HFF-Myc (cell line): ENCODE measurements around the gene DLAT.

Experiments used
- DNase-seq: peaks from one replicate; pipeline ENCODE4 v3.0.0-alpha.2; 2011; ENCODE audit warnings: low read depth; ENCODE audit errors: extremely low read depth
- H3K4me3 ChIP-seq: replicated peaks from 2 replicates; pipeline ENCODE4 v1.5.1; 2011; ENCODE audit warnings: low read depth, mild to moderate bottlenecking, control low read depth, low read length
- CTCF ChIP-seq: IDR thresholded peaks from 2 replicates; pipeline ENCODE4 v1.5.1; 2012; ENCODE audit warnings: mild to moderate bottlenecking, low read depth, low read length, control low read depth; ENCODE audit errors: missing control alignments

The DLAT gene

GRCh38 chr11:112049777-112050176, 24.6 kb downstream of the DLAT start:
- no peak for TF ChIP-seq CTCF
- no peak overlapping the region for H3K4me3 ChIP-seq
- DNase-seq: no peak

DNA sequence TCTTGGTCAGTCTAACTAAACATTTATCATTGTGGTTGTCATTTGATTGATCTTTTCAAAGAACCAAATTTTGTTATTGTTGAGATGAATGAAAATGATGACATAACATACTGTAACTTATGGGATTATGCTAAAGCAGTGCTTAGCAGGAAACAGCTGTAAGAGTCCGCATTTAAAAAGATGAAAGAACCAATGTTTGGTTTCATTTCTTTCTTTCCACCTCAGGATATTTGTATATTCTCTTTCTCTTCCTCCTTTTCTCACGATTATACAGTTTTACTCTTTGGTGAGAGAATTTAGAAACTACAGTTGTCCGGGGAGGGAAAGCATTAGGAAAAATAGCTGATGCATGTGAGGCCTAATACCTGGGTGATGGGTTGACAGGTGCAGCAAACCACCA, 25.5 kb downstream of the DLAT start:
- no peak for DNase-seq
- no peak for TF ChIP-seq CTCF
- no peak overlapping the region for H3K4me3 ChIP-seq

- TF ChIP-seq CTCF: no peak
- no peak overlapping the region for H3K4me3 ChIP-seq
- DNase-seq: no peak
Observed at GRCh38 chr11:112051768-112052167, 26.6 kb downstream of the DLAT start.

GRCh38 chr11:112057170-112057569, 32.0 kb downstream of the DLAT start:
- no peak overlapping the region for H3K4me3 ChIP-seq
- no peak for DNase-seq
- TF ChIP-seq CTCF: no peak

DNA sequence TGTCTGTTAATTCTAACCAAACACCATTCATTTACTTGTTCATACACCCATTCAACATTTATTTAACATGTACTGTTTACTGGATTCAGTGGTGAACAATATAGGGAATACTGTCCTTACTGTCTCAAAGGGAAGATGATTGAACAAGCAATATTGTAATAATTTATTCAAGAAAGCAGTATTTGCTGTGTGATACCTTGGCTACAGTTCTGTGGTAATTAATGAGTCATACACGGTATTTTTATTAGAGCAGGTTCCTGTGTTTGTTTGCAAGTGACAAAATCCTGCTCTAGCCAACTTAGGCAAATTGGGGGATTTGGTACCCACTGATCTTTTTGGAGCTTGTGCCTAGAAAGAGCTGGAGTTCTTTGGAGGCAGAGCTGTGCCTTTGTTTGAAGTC, 32.9 kb downstream of the DLAT start:
- no peak overlapping the region for H3K4me3 ChIP-seq
- TF ChIP-seq CTCF: no peak
- DNase-seq: no peak

- DNase-seq: no peak
- TF ChIP-seq CTCF: no peak
- H3K4me3 ChIP-seq: no peak overlapping the region
Observed at GRCh38 chr11:112062923-112063322, 37.7 kb downstream of the DLAT start.
